HepG2 (cell line): ENCODE data around the gene CD19. TPM values are rescaled to one million over a fixed set of nuclear protein-coding genes. Genes with fewer than 3 reads are reported as not detected.
A peak's percentile ranks its signal among the peaks of the same experiment; 100 is the strongest.

ENCODE experiments used
- ATF1 ChIP-seq: IDR thresholded peaks from 2 replicates; pipeline ENCODE4 v1.6.1; 2016; ENCODE audit warnings: mild to moderate bottlenecking, control low read depth
- CBX2 ChIP-seq, 2 experiments: fragments of 200-600 bp in 1 of 2; sonication (generic); formaldehyde crosslinking in 1 of 2; IDR thresholded peaks; 2 replicates each; pipeline versions ENCODE4 v1.7.0 to v1.8.1; 2018 to 2022; ENCODE audit warnings: low read depth in 2 of 2, low read length in 1 of 2, mild to moderate bottlenecking in 1 of 2, missing genetic modification reagents in 1 of 2
- FIP1L1 ChIP-seq: fragments of 200-400 bp; formaldehyde crosslinking; IDR thresholded peaks from 2 replicates; pipeline ENCODE4 v1.6.1; 2018; ENCODE audit warnings: low read depth, mild to moderate bottlenecking, low read length, moderate library complexity, borderline replicate concordance; ENCODE audit not compliant: insufficient read depth
- GATA4 ChIP-seq: sonication (generic); IDR thresholded peaks from 2 replicates; pipeline ENCODE4 v1.6.1; 2016; ENCODE audit warnings: antibody characterized with exemption, low read depth, borderline replicate concordance
- HCFC1 ChIP-seq: fragments of 150-350 bp; IDR thresholded peaks from 2 replicates; pipeline ENCODE4 v1.6.1; 2014; ENCODE audit warnings: low read depth, low read length
- HNRNPUL1 ChIP-seq: fragments of 200-400 bp; formaldehyde crosslinking; IDR thresholded peaks from 2 replicates; pipeline ENCODE4 v1.6.1; 2017; ENCODE audit warnings: low read depth, mild to moderate bottlenecking, low read length, moderate library complexity
- KLF11 ChIP-seq: IDR thresholded peaks from 2 replicates; pipeline ENCODE4 v1.6.1; 2016; ENCODE audit warnings: missing compliant biosample characterization
- KLF16 ChIP-seq, 2 experiments: sonication (generic) in 1 of 2; formaldehyde crosslinking in 1 of 2; IDR thresholded peaks; 2 replicates each; pipeline versions ENCODE4 v1.6.1 to v1.8.0; 2016 to 2023; ENCODE audit warnings: missing genetic modification reagents in 2 of 2, missing compliant biosample characterization in 1 of 2
- MEIS1 ChIP-seq: sonication (generic); formaldehyde crosslinking; IDR thresholded peaks from 2 replicates; pipeline ENCODE4 v1.9.0; 2021; ENCODE audit warnings: mild to moderate bottlenecking, missing genetic modification reagents, moderate library complexity, borderline replicate concordance
- NCOA5 ChIP-seq: sonication (generic); formaldehyde crosslinking; IDR thresholded peaks from 2 replicates; pipeline ENCODE4 v1.4.0; 2020; ENCODE audit warnings: missing genetic modification reagents
- PHF21A ChIP-seq: sonication (generic); formaldehyde crosslinking; IDR thresholded peaks from 2 replicates; pipeline ENCODE4 v1.5.0; 2020; ENCODE audit warnings: mild to moderate bottlenecking, missing genetic modification reagents
- ZNF124 ChIP-seq: sonication (generic); formaldehyde crosslinking; IDR thresholded peaks from 2 replicates; pipeline ENCODE4 v1.4.0; 2020; ENCODE audit warnings: missing genetic modification reagents
- ZNF17 ChIP-seq: sonication (generic); formaldehyde crosslinking; IDR thresholded peaks from 2 replicates; pipeline ENCODE4 v1.5.0; 2020; ENCODE audit warnings: mild to moderate bottlenecking, missing genetic modification reagents
- ZNF570 ChIP-seq: sonication (generic); formaldehyde crosslinking; IDR thresholded peaks from 2 replicates; pipeline ENCODE4 v1.4.0; 2020; ENCODE audit warnings: mild to moderate bottlenecking, missing genetic modification reagents, borderline replicate concordance
- ZNF572 ChIP-seq: sonication (generic); formaldehyde crosslinking; IDR thresholded peaks from 2 replicates; pipeline ENCODE4 v1.5.1; 2020; ENCODE audit warnings: mild to moderate bottlenecking, missing genetic modification reagents
- ZNF747 ChIP-seq: sonication (generic); formaldehyde crosslinking; IDR thresholded peaks from 2 replicates; pipeline ENCODE4 v1.8.1; 2023; ENCODE audit warnings: missing genetic modification reagents, mild to moderate bottlenecking, borderline replicate concordance
- ZNF782 ChIP-seq: sonication (generic); formaldehyde crosslinking; IDR thresholded peaks from 2 replicates; pipeline ENCODE4 v1.4.0; 2020; ENCODE audit warnings: missing genetic modification reagents, mild to moderate bottlenecking, borderline replicate concordance
- ZNF850 ChIP-seq: sonication (generic); formaldehyde crosslinking; conservative IDR thresholded peaks from 2 replicates; pipeline ENCODE4 v1.9.0; 2021; ENCODE audit warnings: mild to moderate bottlenecking, missing genetic modification reagents
- polyA plus RNA-seq, 8 experiments: library from polyadenylated mRNA; depleted of rRNA in 3 of 8; stranded (reverse) in 7 of 8; unstranded in 1 of 8; fragments of >200 nt; fragmentation: Illumina TruSeq in 4 of 8; extraction: Trizol in 4 of 8; gene quantifications; 2 replicates each; pipeline versions ENCODE4 v1.2.1 to v1.2.3, GENCODE V29; 2011 to 2016; ENCODE audit warnings: low read depth in 4 of 8, missing spikeins in 1 of 8, mixed read lengths in 1 of 8; ENCODE audit not compliant: insufficient read depth in 1 of 8
- total RNA-seq, 5 experiments: library from RNA; depleted of rRNA; stranded (reverse); fragments of >200 nt; fragmentation: Illumina TruSeq; extraction: Trizol; gene quantifications; 2 replicates each; pipeline ENCODE4 v1.2.3, GENCODE V29; 2016; ENCODE audit warnings: low read depth in 1 of 5
- TF ChIP-seq, protein P1 (sequence below): sonication (generic); formaldehyde crosslinking; IDR thresholded peaks from 2 replicates; pipeline ENCODE4 v1.8.0; 2022; ENCODE audit warnings: missing genetic modification reagents, mild to moderate bottlenecking, moderate library complexity, borderline replicate concordance
- TF ChIP-seq, protein P2 (sequence below): sonication (generic); formaldehyde crosslinking; IDR thresholded peaks from 2 replicates; pipeline ENCODE4 v1.9.0; 2022; ENCODE audit warnings: low read depth, missing genetic modification reagents
- TF ChIP-seq, protein P3 (sequence below): sonication (generic); formaldehyde crosslinking; IDR thresholded peaks from 2 replicates; pipeline ENCODE4 v1.4.0; 2020; ENCODE audit warnings: missing genetic modification reagents

Gene CD19
- total and polyA plus RNA-seq, 2 of the 13 experiments (the other 11 are each of a cell fraction or from before 2014, with no cell fraction given), result 0.55 to 1.1 TPM

DNA sequence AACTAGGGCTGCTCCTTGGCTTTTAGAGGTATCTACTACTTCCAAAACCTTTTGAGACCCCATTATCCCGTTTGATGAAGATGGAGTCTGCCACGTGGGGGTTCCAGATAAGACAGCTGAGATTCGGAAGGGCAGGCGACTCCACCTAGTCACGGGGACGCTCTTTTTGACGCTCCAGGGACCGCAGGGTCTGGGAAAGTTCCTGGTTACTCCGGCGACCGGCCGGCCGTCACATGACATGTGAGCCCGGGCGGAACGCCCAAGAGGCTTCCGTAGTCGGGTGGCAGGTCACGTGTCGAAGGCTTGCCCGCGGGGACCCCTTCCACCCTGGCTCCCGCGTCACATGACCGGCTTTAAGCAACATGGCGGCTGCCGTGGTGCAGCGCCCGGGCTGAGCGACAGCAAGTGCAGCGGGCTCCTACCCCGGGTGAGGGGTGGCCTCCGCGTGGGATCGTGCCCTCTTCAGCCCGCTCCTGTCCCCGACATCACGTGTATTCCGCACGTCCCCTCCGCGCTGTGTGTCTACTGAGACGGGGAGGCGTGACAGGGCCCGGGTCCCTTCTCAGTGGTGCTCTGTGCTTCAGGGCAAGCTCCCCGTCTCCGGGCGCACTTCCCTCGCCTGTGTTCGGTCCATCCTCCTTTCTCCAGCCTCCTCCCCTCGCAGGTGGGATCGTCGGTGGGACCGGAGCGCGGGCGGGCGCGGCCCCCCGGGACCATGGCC, 42.8 kb downstream of the CD19 start, which contains the start of gene SPNS1 (continued):
- TF ChIP-seq HCFC1 (peak; percentile 77), ZNF572 (CRISPR knock-in tag) (peak; percentile 99), ATF1 (peak; percentile 48; the same call in 1 of the 2 replicates), ZNF747 (CRISPR knock-in tag) (peak; percentile 70; the same call in 1 of the 2 replicates), ZNF782 (peak; percentile 85; the same call in 1 of the 2 replicates), CBX2 (IDR thresholded peaks at IDR 0.05; ENCODE audit: low read depth, low read length) (no peak), CBX2 (CRISPR knock-in tag; IDR thresholded peaks at IDR 0.05; ENCODE audit: low read depth) (no peak), PHF21A (CRISPR knock-in tag) (peak; percentile 74; the same call in 1 of the 2 replicates), HNRNPUL1 (no peak), FIP1L1 (no peak; the same call in 1 of the 2 replicates), KLF11 (CRISPR knock-in tag) (peak; percentile 89), MEIS1 (peak; percentile 93), ZNF850 (no peak; the same call in 1 of the 2 replicates), KLF16 (CRISPR knock-in tag; IDR thresholded peaks at IDR 0.05) (peak; percentile 89 to 92; a peak in 3 of 4 replicates), GATA4 (0 out of 2 replicates have a peak, but pooled peaks have one; percentile 23), NCOA5 (CRISPR knock-in tag) (no peak), ZNF17 (CRISPR knock-in tag) (no peak), ZNF124 (CRISPR knock-in tag) (peak; percentile 48; the same call in 1 of the 2 replicates), ZNF570 (CRISPR knock-in tag) (no peak)
- TF ChIP-seq, protein P1, sequence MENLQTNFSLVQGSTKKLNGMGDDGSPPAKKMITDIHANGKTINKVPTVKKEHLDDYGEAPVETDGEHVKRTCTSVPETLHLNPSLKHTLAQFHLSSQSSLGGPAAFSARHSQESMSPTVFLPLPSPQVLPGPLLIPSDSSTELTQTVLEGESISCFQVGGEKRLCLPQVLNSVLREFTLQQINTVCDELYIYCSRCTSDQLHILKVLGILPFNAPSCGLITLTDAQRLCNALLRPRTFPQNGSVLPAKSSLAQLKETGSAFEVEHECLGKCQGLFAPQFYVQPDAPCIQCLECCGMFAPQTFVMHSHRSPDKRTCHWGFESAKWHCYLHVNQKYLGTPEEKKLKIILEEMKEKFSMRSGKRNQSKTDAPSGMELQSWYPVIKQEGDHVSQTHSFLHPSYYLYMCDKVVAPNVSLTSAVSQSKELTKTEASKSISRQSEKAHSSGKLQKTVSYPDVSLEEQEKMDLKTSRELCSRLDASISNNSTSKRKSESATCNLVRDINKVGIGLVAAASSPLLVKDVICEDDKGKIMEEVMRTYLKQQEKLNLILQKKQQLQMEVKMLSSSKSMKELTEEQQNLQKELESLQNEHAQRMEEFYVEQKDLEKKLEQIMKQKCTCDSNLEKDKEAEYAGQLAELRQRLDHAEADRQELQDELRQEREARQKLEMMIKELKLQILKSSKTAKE (CRISPR knock-in tag), result 0 out of 2 replicates have a peak, but pooled peaks have one; percentile 47
- TF ChIP-seq, protein P2, sequence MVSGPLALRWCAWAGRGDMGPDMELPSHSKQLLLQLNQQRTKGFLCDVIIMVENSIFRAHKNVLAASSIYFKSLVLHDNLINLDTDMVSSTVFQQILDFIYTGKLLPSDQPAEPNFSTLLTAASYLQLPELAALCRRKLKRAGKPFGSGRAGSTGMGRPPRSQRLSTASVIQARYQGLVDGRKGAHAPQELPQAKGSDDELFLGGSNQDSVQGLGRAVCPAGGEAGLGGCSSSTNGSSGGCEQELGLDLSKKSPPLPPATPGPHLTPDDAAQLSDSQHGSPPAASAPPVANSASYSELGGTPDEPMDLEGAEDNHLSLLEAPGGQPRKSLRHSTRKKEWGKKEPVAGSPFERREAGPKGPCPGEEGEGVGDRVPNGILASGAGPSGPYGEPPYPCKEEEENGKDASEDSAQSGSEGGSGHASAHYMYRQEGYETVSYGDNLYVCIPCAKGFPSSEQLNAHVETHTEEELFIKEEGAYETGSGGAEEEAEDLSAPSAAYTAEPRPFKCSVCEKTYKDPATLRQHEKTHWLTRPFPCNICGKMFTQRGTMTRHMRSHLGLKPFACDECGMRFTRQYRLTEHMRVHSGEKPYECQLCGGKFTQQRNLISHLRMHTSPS (CRISPR knock-in tag), result no peak; the same call in none of the 2 replicates
- TF ChIP-seq, protein P3, sequence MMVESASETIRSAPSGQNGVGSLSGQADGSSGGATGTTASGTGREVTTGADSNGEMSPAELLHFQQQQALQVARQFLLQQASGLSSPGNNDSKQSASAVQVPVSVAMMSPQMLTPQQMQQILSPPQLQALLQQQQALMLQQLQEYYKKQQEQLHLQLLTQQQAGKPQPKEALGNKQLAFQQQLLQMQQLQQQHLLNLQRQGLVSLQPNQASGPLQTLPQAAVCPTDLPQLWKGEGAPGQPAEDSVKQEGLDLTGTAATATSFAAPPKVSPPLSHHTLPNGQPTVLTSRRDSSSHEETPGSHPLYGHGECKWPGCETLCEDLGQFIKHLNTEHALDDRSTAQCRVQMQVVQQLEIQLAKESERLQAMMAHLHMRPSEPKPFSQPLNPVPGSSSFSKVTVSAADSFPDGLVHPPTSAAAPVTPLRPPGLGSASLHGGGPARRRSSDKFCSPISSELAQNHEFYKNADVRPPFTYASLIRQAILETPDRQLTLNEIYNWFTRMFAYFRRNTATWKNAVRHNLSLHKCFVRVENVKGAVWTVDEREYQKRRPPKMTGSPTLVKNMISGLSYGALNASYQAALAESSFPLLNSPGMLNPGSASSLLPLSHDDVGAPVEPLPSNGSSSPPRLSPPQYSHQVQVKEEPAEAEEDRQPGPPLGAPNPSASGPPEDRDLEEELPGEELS (CRISPR knock-in tag), result peak; percentile 78
